Activated CD4-positive, alpha-beta memory T cell treated with anti-CD3 and anti-CD28 coated beads for 36 hours (primary cell): ENCODE results near the gene PES1. TPM values are rescaled to one million over a fixed set of nuclear protein-coding genes. Genes with fewer than 3 reads are reported as not detected.
A peak's percentile ranks its signal among the peaks of the same experiment; 100 is the strongest.
"Not testable (repeated sequence)": the region's sequence is repeated elsewhere in the genome, so short reads cannot be mapped to it uniquely, and the experiment has no call there.

Source experiments
- CTCF ChIA-PET: fragments of 350-600 bp; sonication (Branson Sonifier 250); formaldehyde crosslinking; loops from one replicate; lab custom pipeline; 2021; ENCODE audit warnings: antibody characterized with exemption, inconsistent platforms; lab: Charles Lee
- POLR2A ChIA-PET: fragments of 350-600 bp; sonication (Branson Sonifier 250); formaldehyde crosslinking; loops from one replicate; lab custom pipeline; 2021; ENCODE audit warnings: antibody characterized with exemption; lab: Charles Lee
- DNase-seq: peaks from one replicate; pipeline ENCODE4 v3.0.0-alpha.2; 2020
- H3K27ac Mint-ChIP-seq: one replicate; pipeline ENCODE4 v1.8.0; 2021; ENCODE audit warnings: mixed read lengths
- H3K27me3 Mint-ChIP-seq: one replicate; pipeline ENCODE4 v1.8.0; 2021; ENCODE audit warnings: mixed read lengths
- H3K36me3 Mint-ChIP-seq: one replicate; pipeline ENCODE4 v1.8.0; 2021; ENCODE audit warnings: mixed read lengths
- H3K4me1 Mint-ChIP-seq: one replicate; pipeline ENCODE4 v1.8.0; 2021; ENCODE audit warnings: low read depth, mixed read lengths
- H3K4me3 Mint-ChIP-seq: one replicate; pipeline ENCODE4 v1.8.0; 2021; ENCODE audit warnings: mild to moderate bottlenecking, mixed read lengths
- H3K9me3 Mint-ChIP-seq: one replicate; pipeline ENCODE4 v1.8.0; 2021; ENCODE audit warnings: mixed read lengths
- intact Hi-C: fragments of 100-400 bp; cut with micrococcal nuclease; formaldehyde crosslinking; loops from one replicate; pipeline ENCODE4 v1.15.1; 2023
- total RNA-seq, 2 experiments: library from RNA; stranded (reverse); gene quantifications; one replicate each; pipeline ENCODE4 v1.2.3, GENCODE V29; 2021

Gene PES1
- total RNA-seq, 2 experiments from 2014 or later, result 99.3 to 99.6 TPM

- Mint-ChIP-seq H3K36me3 (no peaks in the 10 kb centered on the region), H3K4me1 (no peaks in the 10 kb centered on the region), H3K27me3 (no peaks in the 10 kb centered on the region), H3K4me3 (no peak overlapping the region), H3K9me3 (no peaks in the 10 kb centered on the region), H3K27ac (no peak overlapping the region)
- ChIA-PET CTCF (interaction anchor here (1.1 to 2.0 kb wide), 2 partner anchors 128 to 135 kb away, joined by 3 to 6 read pairs; no protein-coding TSS in a partner anchor), POLR2A (no interaction called here)
- intact Hi-C loops, result no loop called here
- no peak for DNase-seq
Observed at GRCh38 chr22:30627471-30627870, 35.8 kb upstream of the PES1 start.

- Mint-ChIP-seq H3K36me3 (no peaks in the 10 kb centered on the region), H3K9me3 (no peaks in the 10 kb centered on the region), H3K4me3 (no peak overlapping the region), H3K27me3 (no peaks in the 10 kb centered on the region), H3K4me1 (no peaks in the 10 kb centered on the region), H3K27ac (no peak overlapping the region)
- intact Hi-C loops, result no loop called here
- no peak for DNase-seq
- ChIA-PET POLR2A (no interaction called here), CTCF (interaction anchor here (1.0 kb wide), 1 partner anchor 8 kb away, joined by 4 read pairs; no protein-coding TSS in a partner anchor)
Observed at GRCh38 chr22:30626413-30626812, 34.7 kb upstream of the PES1 start.

- H3K27ac Mint-ChIP-seq, H3K36me3 Mint-ChIP-seq, H3K4me3 Mint-ChIP-seq, H3K27me3 Mint-ChIP-seq, POLR2A ChIA-PET, intact Hi-C loops, H3K4me1 Mint-ChIP-seq, DNase-seq, H3K9me3 Mint-ChIP-seq: not testable (repeated sequence)
- CTCF ChIA-PET, result interaction anchor here (1.3 to 1.4 kb wide), 2 partner anchors 15 to 143 kb away, joined by 3 to 4 read pairs; no protein-coding TSS in a partner anchor
Observed at GRCh38 chr22:30619909-30620308, 28.2 kb upstream of the PES1 start.

- no peak overlapping the region for H3K27ac Mint-ChIP-seq
- H3K27me3 Mint-ChIP-seq, result no peaks in the 10 kb centered on the region
- no peak overlapping the region for H3K4me3 Mint-ChIP-seq
- no peaks in the 10 kb centered on the region for H3K36me3 Mint-ChIP-seq
- no peaks in the 10 kb centered on the region for H3K4me1 Mint-ChIP-seq
- POLR2A ChIA-PET, result no interaction called here
- intact Hi-C loops, result no loop called here
- CTCF ChIA-PET, result no interaction called here
- DNase-seq, result no peak
- H3K9me3 Mint-ChIP-seq, result no peaks in the 10 kb centered on the region
Observed at GRCh38 chr22:30617819-30618218, 26.1 kb upstream of the PES1 start.

- H3K4me3 Mint-ChIP-seq, result no peak overlapping the region
- CTCF ChIA-PET, result interaction anchor here (0.9 kb wide), 1 partner anchor 10 kb away, joined by 3 read pairs; no protein-coding TSS in a partner anchor
- H3K27ac Mint-ChIP-seq, result no peak overlapping the region
Observed at GRCh38 chr22:30615543-30615954, 23.8 kb upstream of the PES1 start.

GRCh38 chr22:30614879-30615278 lies 23.2 kb upstream of the PES1 start:
- H3K4me1 Mint-ChIP-seq, result peaks cover 2% of the 10 kb centered on the region
- ChIA-PET CTCF (interaction anchor here (0.9 kb wide), 1 partner anchor 9 kb away, joined by 3 read pairs; no protein-coding TSS in a partner anchor), POLR2A (no interaction called here)
- intact Hi-C loops, result no loop called here
- H3K4me3 Mint-ChIP-seq, result no peak overlapping the region
- no peak for DNase-seq
- no peaks in the 10 kb centered on the region for H3K9me3 Mint-ChIP-seq
- H3K27ac Mint-ChIP-seq, result no peak overlapping the region
- no peaks in the 10 kb centered on the region for H3K27me3 Mint-ChIP-seq
- H3K36me3 Mint-ChIP-seq, result no peaks in the 10 kb centered on the region

More at GRCh38 chr22:30615543-30615954, 23.8 kb upstream of the PES1 start:
- no peaks in the 10 kb centered on the region for H3K36me3 Mint-ChIP-seq
- POLR2A ChIA-PET, result no interaction called here
- H3K9me3 Mint-ChIP-seq, result no peaks in the 10 kb centered on the region
- no peaks in the 10 kb centered on the region for H3K4me1 Mint-ChIP-seq
- no peak for DNase-seq
- no peaks in the 10 kb centered on the region for H3K27me3 Mint-ChIP-seq
- intact Hi-C loops, result no loop called here

GRCh38 chr22:30614268-30614667 lies 22.6 kb upstream of the PES1 start:
- CTCF ChIA-PET, result no interaction called here
- intact Hi-C loops, result no loop called here

GRCh38 chr22:30612789-30613188 lies 21.1 kb upstream of the PES1 start:
- H3K36me3 Mint-ChIP-seq, result no peaks in the 10 kb centered on the region
- H3K4me3 Mint-ChIP-seq, result no peak overlapping the region
- no peak for DNase-seq
- H3K4me1 Mint-ChIP-seq, result peaks cover 14% of the 10 kb centered on the region
- CTCF ChIA-PET, result interaction anchor here (1.3 to 1.4 kb wide), 2 partner anchors 22 to 142 kb away, joined by 5 to 6 read pairs; no protein-coding TSS in a partner anchor
- intact Hi-C loops, result no loop called here
- H3K9me3 Mint-ChIP-seq, result no peaks in the 10 kb centered on the region
- H3K27me3 Mint-ChIP-seq, result no peaks in the 10 kb centered on the region
- POLR2A ChIA-PET, result no interaction called here
- no peak overlapping the region for H3K27ac Mint-ChIP-seq

More at GRCh38 chr22:30614268-30614667, 22.6 kb upstream of the PES1 start:
- POLR2A ChIA-PET, result no interaction called here
- DNase-seq, result no peak
- no peaks in the 10 kb centered on the region for H3K27me3 Mint-ChIP-seq
- no peaks in the 10 kb centered on the region for H3K36me3 Mint-ChIP-seq
- no peak overlapping the region for H3K4me3 Mint-ChIP-seq
- H3K27ac Mint-ChIP-seq, result no peak overlapping the region
- no peaks in the 10 kb centered on the region for H3K9me3 Mint-ChIP-seq
- peaks cover 7% of the 10 kb centered on the region for H3K4me1 Mint-ChIP-seq

GRCh38 chr22:30611197-30611596 lies 19.5 kb upstream of the PES1 start:
- no peak for DNase-seq
- Mint-ChIP-seq H3K4me3 (no peak overlapping the region), H3K27me3 (peaks cover 1% of the 10 kb centered on the region), H3K4me1 (peaks cover 27% of the 10 kb centered on the region), H3K36me3 (no peaks in the 10 kb centered on the region), H3K27ac (no peak overlapping the region), H3K9me3 (no peaks in the 10 kb centered on the region)
- POLR2A ChIA-PET, result no interaction called here
- intact Hi-C loops, result no loop called here
- CTCF ChIA-PET, result no interaction called here

- Mint-ChIP-seq H3K27me3 (peaks cover 1% of the 10 kb centered on the region), H3K36me3 (no peaks in the 10 kb centered on the region), H3K9me3 (no peaks in the 10 kb centered on the region), H3K4me3 (no peak overlapping the region), H3K4me1 (peaks cover 33% of the 10 kb centered on the region), H3K27ac (no peak overlapping the region)
- no peak for DNase-seq
- ChIA-PET CTCF (no interaction called here), POLR2A (no interaction called here)
- intact Hi-C loops, result no loop called here
Observed at GRCh38 chr22:30610299-30610698, 18.6 kb upstream of the PES1 start.

- H3K9me3 Mint-ChIP-seq, result no peaks in the 10 kb centered on the region
- intact Hi-C loops, result loop anchor here (10.0 kb wide), 1 partner anchor 215 kb away; the partner anchor contains the start of gene SEC14L2
- H3K36me3 Mint-ChIP-seq, result no peaks in the 10 kb centered on the region
- ChIA-PET POLR2A (interaction anchor here (0.5 to 1.1 kb wide), 2 partner anchors 34 to 136 kb away, joined by 3 to 4 read pairs; no protein-coding TSS in a partner anchor), CTCF (interaction anchor here (0.7 to 1.7 kb wide), 2 partner anchors 26 to 146 kb away, joined by 3 read pairs; partner anchors contain the start of gene SLC35E4)
- peak overlapping the region; percentile 31 for H3K27ac Mint-ChIP-seq
- peaks cover 33% of the 10 kb centered on the region for H3K4me1 Mint-ChIP-seq
- no peak overlapping the region for H3K4me3 Mint-ChIP-seq
- peak; percentile 70 for DNase-seq
- peaks cover 1% of the 10 kb centered on the region for H3K27me3 Mint-ChIP-seq
Observed at GRCh38 chr22:30609260-30610185, 17.8 kb upstream of the PES1 start.

- H3K36me3 Mint-ChIP-seq, result no peaks in the 10 kb centered on the region
- no peak overlapping the region for H3K27ac Mint-ChIP-seq
- POLR2A ChIA-PET, result no interaction called here
- DNase-seq, result no peak
- no peaks in the 10 kb centered on the region for H3K9me3 Mint-ChIP-seq
- H3K27me3 Mint-ChIP-seq, result peaks cover 1% of the 10 kb centered on the region
- CTCF ChIA-PET, result interaction anchor here (1.2 to 4.5 kb wide), 4 partner anchors 14 to 312 kb away, joined by 5 to 33 read pairs (median 14); partner anchors contain the start of genes PES1 and SLC35E4
- intact Hi-C loops, result loop anchor here (10.0 kb wide), 1 partner anchor 213 kb away; the partner anchor contains the start of gene SEC14L2
- no peak overlapping the region for H3K4me3 Mint-ChIP-seq
- H3K4me1 Mint-ChIP-seq, result peaks cover 33% of the 10 kb centered on the region
Observed at GRCh38 chr22:30607939-30608338, 16.2 kb upstream of the PES1 start.
